SK-N-SH (cell line): ENCODE measurements around the gene PARD3. TPM values are rescaled to one million over a fixed set of nuclear protein-coding genes. Genes with fewer than 3 reads are reported as not detected.

Source experiments
- CTCF ChIA-PET: fragments of 300-600, 350-600 bp; formaldehyde crosslinking; extraction: SDS; loops from one replicate; lab custom pipeline; 2021; lab: Yijun Ruan, JAX
- POLR2A ChIA-PET: fragments of 350-600 bp; sonication (Branson Sonifier 250); formaldehyde crosslinking; extraction: SDS; loops from one replicate; lab custom pipeline; 2020; ENCODE audit warnings: antibody characterized with exemption, inconsistent platforms; lab: Yijun Ruan, JAX
- DNase-seq: peaks from one replicate; pipeline ENCODE4 v3.0.0; 2012
- H2AFZ ChIP-seq: fragments of 200-600 bp; sonication (generic); 2 replicates; pipeline ENCODE4 v1.8.1; 2016; ENCODE audit warnings: antibody characterized with exemption, mild to moderate bottlenecking, low read depth
- H3F3A ChIP-seq: fragments of 200-600 bp; sonication (generic); replicated peaks from 2 replicates; pipeline ENCODE3; 2016; ENCODE audit warnings: antibody characterized with exemption, mild to moderate bottlenecking; ENCODE audit not compliant: insufficient read depth
- H3K27ac ChIP-seq, 2 experiments: fragments of 200-500 bp in 1 of 2; fragments of 200-600 bp in 1 of 2; sonication (Bioruptor generic) in 1 of 2; sonication (generic), shearing (Covaris generic) in 1 of 2; 2 replicates each; pipeline versions ENCODE4 v1.5.1 to v1.6.1; 2014 to 2016; ENCODE audit warnings: low read depth in 2 of 2, inconsistent platforms in 1 of 2, low read length in 1 of 2, mild to moderate bottlenecking in 1 of 2, mixed read lengths in 1 of 2
- H3K27me3 ChIP-seq: fragments of 200-600 bp; sonication (generic), shearing (Covaris generic); 2 replicates; pipeline ENCODE4 v1.6.1; 2016; ENCODE audit warnings: mixed run types; ENCODE audit not compliant: insufficient read depth
- H3K36me3 ChIP-seq, 2 experiments: fragments of 200-500 bp in 1 of 2; fragments of 200-600 bp in 1 of 2; sonication (Bioruptor generic) in 1 of 2; sonication (generic) in 1 of 2; replicated peaks in 1 of 2; 2 replicates each; pipeline versions ENCODE3 to v1.5.1; 2014 to 2016; ENCODE audit warnings: low read length in 1 of 2, mild to moderate bottlenecking in 1 of 2; ENCODE audit not compliant: insufficient read depth in 2 of 2, control insufficient read depth in 1 of 2
- H3K4me1 ChIP-seq, 2 experiments: fragments of 200-500 bp in 1 of 2; fragments of 200-600 bp in 1 of 2; sonication (Bioruptor generic) in 1 of 2; sonication (generic), shearing (Covaris generic) in 1 of 2; 2 replicates each; pipeline versions ENCODE4 v1.5.1 to v1.6.1; 2014 to 2016; ENCODE audit warnings: low read depth in 1 of 2, low read length in 1 of 2, mixed run types in 1 of 2; ENCODE audit not compliant: insufficient read depth in 2 of 2, control insufficient read depth in 1 of 2
- H3K4me2 ChIP-seq: fragments of 200-600 bp; sonication (generic), shearing (Covaris generic); 2 replicates; pipeline ENCODE4 v1.6.1; 2017; ENCODE audit warnings: mixed run types
- H3K4me3 ChIP-seq, 2 experiments: fragments of 200-500 bp in 1 of 2; fragments of 200-600 bp in 1 of 2; sonication (Bioruptor generic) in 1 of 2; sonication (generic), shearing (Covaris generic) in 1 of 2; 2 replicates each; pipeline versions ENCODE4 v1.5.1 to v1.8.1; 2014 to 2016; ENCODE audit warnings: low read depth in 2 of 2, inconsistent platforms in 1 of 2, low read length in 1 of 2, mild to moderate bottlenecking in 1 of 2, mixed read lengths in 1 of 2, moderate library complexity in 1 of 2
- H3K79me2 ChIP-seq: fragments of 200-600 bp; sonication (generic); 2 replicates; pipeline ENCODE4 v1.8.1; 2017; ENCODE audit warnings: mild to moderate bottlenecking; ENCODE audit not compliant: insufficient read depth
- H3K9ac ChIP-seq: fragments of 200-600 bp; sonication (generic); 2 replicates; pipeline ENCODE4 v1.6.1; 2017; ENCODE audit warnings: mixed run types
- H3K9me2 ChIP-seq: fragments of 200-600 bp; sonication (generic); 2 replicates; pipeline ENCODE4 v1.6.1; 2017; ENCODE audit warnings: mixed run types
- H3K9me3 ChIP-seq: fragments of 200-600 bp; sonication (generic); 2 replicates; pipeline ENCODE4 v1.6.1; 2017; ENCODE audit warnings: mixed run types, mild to moderate bottlenecking, moderate library complexity
- H4K20me1 ChIP-seq: fragments of 200-600 bp; sonication (generic); 2 replicates; pipeline ENCODE4 v1.6.1; 2017; ENCODE audit warnings: mild to moderate bottlenecking, mixed run types; ENCODE audit not compliant: insufficient read depth
- CHD2 ChIP-seq: fragments of 150-350 bp; IDR thresholded peaks from 2 replicates; pipeline ENCODE4 v1.6.1; 2018; ENCODE audit warnings: low read length; ENCODE audit not compliant: partially characterized antibody
- ELF1 ChIP-seq: IDR thresholded peaks from 2 replicates; pipeline ENCODE4 v1.4.0; 2012
- EZH2phosphoT487 ChIP-seq: fragments of 200-600 bp; sonication (generic); IDR thresholded peaks from 2 replicates; pipeline ENCODE4 v1.6.1; 2017; ENCODE audit warnings: low read depth, mixed run types, mild to moderate bottlenecking, antibody characterized with exemption, moderate library complexity, borderline replicate concordance
- FOXJ3 ChIP-seq: sonication (generic); formaldehyde crosslinking; IDR thresholded peaks from 2 replicates; pipeline ENCODE4 v1.5.1; 2020; ENCODE audit warnings: mild to moderate bottlenecking, missing genetic modification reagents
- MXI1 ChIP-seq: IDR thresholded peaks from 2 replicates; pipeline ENCODE4 v1.6.1; 2012; ENCODE audit warnings: mild to moderate bottlenecking, low read depth, low read length, improper control_type of control experiment
- NFIC ChIP-seq: IDR thresholded peaks from 2 replicates; pipeline ENCODE4 v1.4.0; 2012; ENCODE audit warnings: borderline replicate concordance
- PBX3 ChIP-seq: IDR thresholded peaks from 2 replicates; pipeline ENCODE4; 2012
- POLR2AphosphoS5 ChIP-seq: IDR thresholded peaks from 2 replicates; pipeline ENCODE4 v1.6.1; 2012; ENCODE audit warnings: low read depth, low read length
- RAD21 ChIP-seq: IDR thresholded peaks from 2 replicates; pipeline ENCODE4 v1.6.1; 2012; ENCODE audit warnings: mild to moderate bottlenecking, low read length
- RFX5 ChIP-seq: IDR thresholded peaks from 2 replicates; pipeline ENCODE4 v1.6.1; 2012; ENCODE audit warnings: mild to moderate bottlenecking, improper control_type of control experiment, low read length
- SMC3 ChIP-seq: IDR thresholded peaks from 2 replicates; pipeline ENCODE4 v1.6.1; 2012; ENCODE audit warnings: low read depth, low read length, improper control_type of control experiment
- TCF12 ChIP-seq: IDR thresholded peaks from 2 replicates; pipeline ENCODE4 v1.4.0; 2012
- TEAD4 ChIP-seq: IDR thresholded peaks from 2 replicates; pipeline ENCODE4 v1.4.0; 2012; ENCODE audit warnings: mild to moderate bottlenecking, borderline replicate concordance; ENCODE audit not compliant: insufficient read depth
- USF1 ChIP-seq: IDR thresholded peaks from 2 replicates; pipeline ENCODE4 v1.4.0; 2012; ENCODE audit warnings: low read depth, borderline replicate concordance
- USF2 ChIP-seq: fragments of 150-350 bp; IDR thresholded peaks from 2 replicates; pipeline ENCODE4 v1.6.1; 2017; ENCODE audit warnings: antibody characterized with exemption, low read length, low read depth, borderline replicate concordance
- YY1 ChIP-seq: IDR thresholded peaks from 2 replicates; pipeline ENCODE4 v1.4.0; 2012; ENCODE audit warnings: low read depth, mild to moderate bottlenecking
- ZBTB33 ChIP-seq: IDR thresholded peaks from 2 replicates; pipeline ENCODE4 v1.4.0; 2012; ENCODE audit warnings: low read depth, borderline replicate concordance
- WGBS: methylation state at CpG from one replicate; pipeline ENCODE4 v1.1.6; 2017; ENCODE audit warnings: low lambda C conversion rate; 5-methylcytosine and 5-hydroxymethylcytosine counted together
- polyA plus RNA-seq, 3 experiments: library from polyadenylated mRNA; depleted of rRNA; stranded (reverse); fragments of >200 nt; gene quantifications; 2 replicates each; pipeline ENCODE4 v1.2.3, GENCODE V29; 2012

PARD3 gene
- polyA plus RNA-seq, 1 of the 3 experiments (the other 2 are of a cell fraction) = 29.4 TPM

- H3K27me3 ChIP-seq = no peaks in the 10 kb centered on the region
- peaks cover 4% of the 10 kb centered on the region for H4K20me1 ChIP-seq
- no peaks in the 10 kb centered on the region for H3K36me3 ChIP-seq
- H3K4me2 ChIP-seq = no peak overlapping the region
- no peaks in the 10 kb centered on the region for H3K9me3 ChIP-seq
- CTCF ChIA-PET = interaction anchor here (0.9 to 3.6 kb wide), 4 partner anchors 8 to 1317 kb away, joined by 3 to 30 read pairs (median 11); no protein-coding TSS in a partner anchor
- WGBS = 93% methylated on average over 12 of the region's 12 CpGs
- no peak overlapping the region for H3K4me3 ChIP-seq
- no peak overlapping the region for H3K27ac ChIP-seq
- no peaks in the 10 kb centered on the region for H3F3A ChIP-seq
- TF ChIP-seq POLR2AphosphoS5 (no peak), SMC3 (no peak), PBX3 (no peak), RAD21 (no peak), EZH2phosphoT487 (no peak), USF1 (no peak), FOXJ3 (CRISPR knock-in tag) (no peak), MXI1 (no peak), NFIC (no peak), TCF12 (no peak), ZBTB33 (no peak), RFX5 (no peak), YY1 (no peak), TEAD4 (no peak), ELF1 (no peak), USF2 (no peak), CHD2 (no peak)
- no peak for DNase-seq
- no peak overlapping the region for H2AFZ ChIP-seq
- no peak overlapping the region for H3K9ac ChIP-seq
- H3K9me2 ChIP-seq = no peaks in the 10 kb centered on the region
- peaks cover 0 to 8% of the 10 kb centered on the region in 2 experiments; a peak in 1 of 4 replicates for H3K4me1 ChIP-seq
- POLR2A ChIA-PET = no interaction called here
- peaks cover 30% of the 10 kb centered on the region for H3K79me2 ChIP-seq
Observed at GRCh38 chr10:34647875-34648865, 166.9 kb downstream of the PARD3 start.
